Parathyroid adenoma (tissue), 2 donors: ENCODE data around the gene MLLT6.

Experiments
- H2AFZ ChIP-seq: fragments of 300-600 bp; sonication (generic); one replicate; pipeline ENCODE4 v1.7.0; 2017; ENCODE audit warnings: antibody characterized with exemption, mild to moderate bottlenecking
- H3K27ac ChIP-seq: fragments of 300-600 bp; sonication (generic); one replicate; pipeline ENCODE4 v1.7.0; 2017
- H3K27me3 ChIP-seq: fragments of 300-600 bp; sonication (generic); one replicate; pipeline ENCODE4 v1.7.0; 2017; ENCODE audit warnings: low read length; ENCODE audit not compliant: control insufficient read depth, insufficient read depth
- H3K36me3 ChIP-seq: fragments of 300-600 bp; sonication (generic); one replicate; pipeline ENCODE4 v1.7.0; 2017; ENCODE audit warnings: low read length; ENCODE audit not compliant: control insufficient read depth, insufficient read depth
- H3K4me1 ChIP-seq: fragments of 300-600 bp; sonication (generic); one replicate; pipeline ENCODE4 v1.7.0; 2017; ENCODE audit warnings: control low read depth
- H3K4me2 ChIP-seq: fragments of 300-600 bp; sonication (generic); one replicate; pipeline ENCODE4 v1.7.0; 2017; ENCODE audit warnings: low read length
- H3K4me3 ChIP-seq: fragments of 300-600 bp; sonication (generic); one replicate; pipeline ENCODE4 v1.7.0; 2017; ENCODE audit warnings: low read depth, low read length
- H3K79me2 ChIP-seq: fragments of 300-600 bp; sonication (generic); one replicate; pipeline ENCODE4 v1.7.0; 2017; ENCODE audit warnings: control low read depth
- H3K9ac ChIP-seq: fragments of 300-600 bp; sonication (generic); one replicate; pipeline ENCODE4 v1.7.0; 2017; ENCODE audit warnings: mild to moderate bottlenecking
- H3K9me3 ChIP-seq: fragments of 300-600 bp; sonication (generic); one replicate; pipeline ENCODE4 v1.7.0; 2017; ENCODE audit warnings: low read length; ENCODE audit not compliant: control insufficient read depth
- TF ChIP-seq, protein P1 (sequence below): fragments of 300-600 bp; sonication (generic); IDR thresholded peaks from one replicate; pipeline ENCODE4 v1.7.0; 2017; ENCODE audit warnings: antibody characterized with exemption, mild to moderate bottlenecking
- donor health status: primary hyperparathyroidism.

Gene MLLT6

DNA sequence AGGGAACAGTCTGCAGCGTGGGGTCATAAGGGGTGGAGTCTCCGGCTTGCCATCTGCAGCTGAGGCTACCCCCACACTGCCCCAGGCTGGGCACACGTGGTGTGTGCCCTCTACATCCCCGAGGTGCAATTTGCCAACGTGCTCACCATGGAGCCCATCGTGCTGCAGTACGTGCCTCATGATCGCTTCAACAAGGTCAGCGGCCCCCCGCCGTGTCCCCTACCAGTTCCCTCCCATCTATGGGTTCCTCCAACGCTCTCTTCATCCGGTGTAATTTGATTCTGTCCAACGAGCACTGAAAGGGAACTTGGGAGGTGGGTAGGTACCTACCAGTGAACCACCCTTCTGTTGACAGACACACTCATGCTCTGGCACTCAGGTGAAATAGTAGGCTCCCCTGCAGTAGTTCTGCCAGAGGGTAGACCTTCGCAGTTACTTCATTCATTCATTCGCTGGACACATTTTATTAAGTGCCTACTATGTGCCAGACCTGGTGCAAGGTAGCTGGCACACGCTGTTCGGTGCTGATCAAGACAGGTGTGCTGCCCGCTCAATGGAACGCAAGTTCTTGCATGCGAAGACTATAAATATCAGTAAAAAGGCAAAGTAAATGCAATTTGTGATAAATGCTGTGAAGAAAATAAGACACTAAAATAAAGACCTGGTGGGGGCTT lies 2.7 kb downstream of the MLLT6 start:
- Histone ChIP-seq H2AFZ (no peak overlapping the region), H3K4me3 (no peak overlapping the region), H3K9ac (no peak overlapping the region), H3K27me3 (no peaks in the 10 kb centered on the region), H3K36me3 (no peaks in the 10 kb centered on the region), H3K9me3 (no peaks in the 10 kb centered on the region), H3K4me1 (peaks cover 13% of the 10 kb centered on the region), H3K79me2 (no peaks in the 10 kb centered on the region), H3K27ac (no peak overlapping the region), H3K4me2 (no peak overlapping the region)
- TF ChIP-seq, protein P1, sequence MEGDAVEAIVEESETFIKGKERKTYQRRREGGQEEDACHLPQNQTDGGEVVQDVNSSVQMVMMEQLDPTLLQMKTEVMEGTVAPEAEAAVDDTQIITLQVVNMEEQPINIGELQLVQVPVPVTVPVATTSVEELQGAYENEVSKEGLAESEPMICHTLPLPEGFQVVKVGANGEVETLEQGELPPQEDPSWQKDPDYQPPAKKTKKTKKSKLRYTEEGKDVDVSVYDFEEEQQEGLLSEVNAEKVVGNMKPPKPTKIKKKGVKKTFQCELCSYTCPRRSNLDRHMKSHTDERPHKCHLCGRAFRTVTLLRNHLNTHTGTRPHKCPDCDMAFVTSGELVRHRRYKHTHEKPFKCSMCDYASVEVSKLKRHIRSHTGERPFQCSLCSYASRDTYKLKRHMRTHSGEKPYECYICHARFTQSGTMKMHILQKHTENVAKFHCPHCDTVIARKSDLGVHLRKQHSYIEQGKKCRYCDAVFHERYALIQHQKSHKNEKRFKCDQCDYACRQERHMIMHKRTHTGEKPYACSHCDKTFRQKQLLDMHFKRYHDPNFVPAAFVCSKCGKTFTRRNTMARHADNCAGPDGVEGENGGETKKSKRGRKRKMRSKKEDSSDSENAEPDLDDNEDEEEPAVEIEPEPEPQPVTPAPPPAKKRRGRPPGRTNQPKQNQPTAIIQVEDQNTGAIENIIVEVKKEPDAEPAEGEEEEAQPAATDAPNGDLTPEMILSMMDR, result no peak

DNA sequence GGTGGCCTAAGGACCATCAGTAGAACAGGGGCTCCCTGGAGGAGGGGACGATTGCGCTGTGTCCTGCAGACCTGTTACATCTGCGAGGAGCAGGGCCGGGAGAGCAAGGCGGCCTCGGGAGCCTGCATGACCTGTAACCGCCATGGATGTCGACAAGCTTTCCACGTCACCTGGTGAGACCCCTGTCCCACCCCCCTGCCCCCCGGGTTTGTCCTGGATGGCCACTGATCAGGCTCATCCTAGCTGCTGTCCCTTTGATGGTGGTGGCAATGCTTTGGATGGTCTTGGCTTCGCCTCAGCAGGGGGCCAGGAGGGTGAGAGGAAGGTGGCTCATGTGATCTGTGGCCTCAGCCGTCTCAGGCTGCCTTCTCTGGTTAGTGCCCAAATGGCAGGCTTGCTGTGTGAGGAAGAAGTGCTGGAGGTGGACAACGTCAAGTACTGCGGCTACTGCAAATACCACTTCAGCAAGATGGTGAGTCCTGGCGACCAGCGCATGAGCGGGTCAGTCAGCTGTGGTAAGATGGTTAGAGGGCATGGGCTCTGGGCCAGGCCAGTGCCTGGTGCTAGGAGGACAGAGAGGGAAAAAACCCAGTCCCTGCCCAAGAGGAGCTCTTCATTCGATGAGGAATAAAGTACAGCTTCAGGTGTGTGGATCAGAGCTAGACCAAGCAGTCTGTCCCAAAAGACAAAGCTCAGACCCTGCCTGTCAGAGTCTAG lies 4.2 kb downstream of the MLLT6 start:
- no peak overlapping the region for H3K9ac ChIP-seq
- H3K79me2 ChIP-seq, result no peaks in the 10 kb centered on the region
- H3K36me3 ChIP-seq, result no peaks in the 10 kb centered on the region
- no peak overlapping the region for H3K4me2 ChIP-seq
- no peak overlapping the region for H2AFZ ChIP-seq
- TF ChIP-seq, protein P1, result no peak
- no peaks in the 10 kb centered on the region for H3K27me3 ChIP-seq
- H3K4me3 ChIP-seq, result no peak overlapping the region
- H3K9me3 ChIP-seq, result no peaks in the 10 kb centered on the region
- peaks cover 4% of the 10 kb centered on the region for H3K4me1 ChIP-seq
- H3K27ac ChIP-seq, result no peak overlapping the region

DNA sequence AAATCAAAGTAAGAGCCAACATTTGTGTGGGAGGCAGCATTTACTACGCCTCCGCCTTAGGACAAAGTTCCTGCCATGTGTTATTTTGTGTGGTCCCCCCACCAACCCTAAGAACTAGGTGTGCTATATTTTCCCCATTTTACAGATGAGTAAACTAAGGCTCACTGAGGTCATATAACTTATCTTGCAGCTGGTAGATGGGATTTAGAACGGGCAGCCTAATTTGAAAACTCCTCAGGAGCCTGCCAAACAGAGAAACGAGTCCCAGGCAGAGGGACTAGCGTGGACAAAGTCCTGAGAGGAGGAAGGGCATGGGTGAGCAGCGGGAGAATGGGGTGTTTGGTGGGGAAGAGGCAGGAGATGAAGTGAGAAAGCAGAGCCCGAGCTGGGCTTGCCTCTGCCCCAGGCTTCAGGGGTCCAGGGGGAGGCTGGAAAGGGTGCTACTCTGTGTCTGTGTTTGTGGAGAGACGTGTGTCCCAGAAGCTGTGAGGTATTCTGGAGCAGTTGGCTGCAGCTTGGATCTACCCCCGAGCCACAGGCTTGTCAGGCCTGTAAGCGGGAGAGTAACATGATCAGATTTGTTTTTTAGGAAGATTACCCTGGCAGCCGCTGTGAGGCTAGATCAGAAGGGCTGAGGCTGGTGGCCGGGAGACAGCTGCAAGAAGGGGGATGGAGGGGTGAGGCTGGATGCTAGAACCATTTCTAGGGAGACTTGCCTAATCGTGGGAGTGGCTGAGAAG lies 5.0 kb downstream of the MLLT6 start:
- Histone ChIP-seq H2AFZ (no peak overlapping the region), H3K9me3 (no peaks in the 10 kb centered on the region), H3K27ac (no peak overlapping the region), H3K4me2 (no peak overlapping the region), H3K27me3 (no peaks in the 10 kb centered on the region), H3K4me3 (no peak overlapping the region), H3K4me1 (peaks cover 4% of the 10 kb centered on the region), H3K79me2 (no peaks in the 10 kb centered on the region), H3K9ac (no peak overlapping the region), H3K36me3 (no peaks in the 10 kb centered on the region)
- TF ChIP-seq, protein P1, result no peak

DNA sequence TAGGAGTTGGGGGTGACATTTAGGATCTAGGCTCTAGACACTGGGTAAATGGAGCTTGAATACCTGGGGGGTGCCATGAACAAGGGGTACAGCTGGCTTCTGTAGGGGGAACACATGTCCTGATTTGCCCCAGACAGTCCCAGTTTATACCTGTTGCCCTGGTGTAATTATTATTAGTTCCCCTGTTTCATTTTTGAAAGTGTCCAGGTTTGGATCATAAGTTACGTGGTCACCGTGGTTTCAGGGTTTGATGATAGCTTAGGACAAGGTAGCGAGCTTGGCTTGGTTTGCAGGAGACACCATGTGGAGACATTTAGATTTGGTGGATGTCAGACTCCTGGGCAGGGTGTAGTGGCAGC lies 5.5 kb downstream of the MLLT6 start:
- Histone ChIP-seq H3K9me3 (no peaks in the 10 kb centered on the region), H3K27ac (no peak overlapping the region), H3K9ac (no peak overlapping the region), H3K4me2 (no peak overlapping the region), H3K79me2 (no peaks in the 10 kb centered on the region), H2AFZ (no peak overlapping the region), H3K4me1 (peaks cover 4% of the 10 kb centered on the region), H3K27me3 (no peaks in the 10 kb centered on the region), H3K36me3 (no peaks in the 10 kb centered on the region), H3K4me3 (no peak overlapping the region)
- TF ChIP-seq, protein P1, result no peak
